Measurements from ENCODE around the gene CYP20A1.

CYP20A1 gene

DNA sequence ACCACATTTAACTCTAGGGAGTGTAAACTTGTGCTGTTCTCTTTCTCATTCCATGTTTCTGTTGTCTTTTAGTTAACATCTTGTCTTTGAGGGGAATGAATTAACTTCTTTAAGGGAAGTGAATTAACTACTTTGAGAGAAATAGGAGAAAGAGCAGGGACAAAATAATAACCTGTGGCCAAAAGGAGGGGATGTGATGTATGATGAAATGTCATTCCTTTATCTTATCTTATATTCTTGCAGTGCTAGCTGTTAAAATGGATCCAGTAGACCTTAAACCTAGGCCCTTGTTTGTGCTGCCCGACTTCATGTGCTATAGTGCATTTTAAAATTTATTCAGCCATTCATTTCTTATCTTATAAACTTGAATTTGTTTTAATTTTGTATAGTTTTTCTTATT is 107.8 kb downstream of the CYP20A1 start:
- no peak for DNase-seq (ENCODE audit: low spot score)
- TF ChIP-seq CTCF (IDR thresholded peaks at IDR 0.05), result no peak
- Histone ChIP-seq H3K4me3 (no peak overlapping the region), H3K27ac (no peak overlapping the region)

- no peak for DNase-seq (ENCODE audit: low spot score)
- TF ChIP-seq CTCF (IDR thresholded peaks at IDR 0.05), result no peak
- no peak overlapping the region for H3K4me3 ChIP-seq
- H3K27ac ChIP-seq, result no peak overlapping the region
These were observed 108.6 kb downstream of the CYP20A1 start for GRCh38 chr2:203347375-203347774.

DNA sequence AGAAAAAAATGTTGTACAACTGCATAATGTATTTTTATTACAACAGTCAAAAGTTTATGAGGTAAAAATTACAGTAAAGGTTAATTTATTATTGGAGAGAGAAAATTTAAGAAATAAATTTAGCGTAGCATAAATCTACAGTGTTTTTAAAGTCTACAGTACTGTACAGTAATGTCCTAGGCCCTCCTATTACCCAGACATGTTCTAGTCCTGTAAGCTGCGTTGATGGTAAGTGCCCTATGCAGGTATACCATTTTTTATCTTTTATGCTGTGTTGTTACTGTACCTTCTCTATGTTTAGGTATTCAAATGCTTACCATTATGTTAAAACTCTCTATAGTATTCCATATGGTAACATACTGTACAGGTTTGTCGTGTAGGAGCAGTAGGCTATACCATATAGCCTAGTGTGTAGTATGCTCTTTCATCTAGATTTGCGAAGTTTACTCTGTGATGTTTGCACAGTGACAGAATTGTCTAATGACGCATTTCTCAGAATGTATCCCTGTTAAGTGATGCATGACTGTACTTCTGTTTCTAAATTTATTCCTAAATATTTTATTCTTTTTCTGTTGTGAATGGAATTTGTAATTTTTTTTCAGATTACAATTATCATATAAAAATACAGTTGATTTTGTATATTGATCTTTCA is 113.9 kb downstream of the CYP20A1 start:
- TF ChIP-seq CTCF (IDR thresholded peaks at IDR 0.05), result no peak
- no peak for DNase-seq (ENCODE audit: low spot score)
- H3K27ac ChIP-seq, result no peak overlapping the region
- no peak overlapping the region for H3K4me3 ChIP-seq

- Histone ChIP-seq H3K4me3 (no peak overlapping the region), H3K27ac (no peak overlapping the region)
- no peak for DNase-seq (ENCODE audit: low spot score)
- TF ChIP-seq CTCF (IDR thresholded peaks at IDR 0.05), result no peak
These were observed 116.1 kb downstream of the CYP20A1 start for GRCh38 chr2:203354966-203355365.
